ENCODE results near the gene CD300E.
"Not testable (repeated sequence)": the region's sequence is repeated elsewhere in the genome, so short reads cannot be mapped to it uniquely, and the experiment has no call there.

Gene CD300E

GRCh38 chr17:74597069-74597790, 26.3 kb downstream of the CD300E start:
- no peak for DNase-seq

GRCh38 chr17:74595037-74595750, 28.3 kb downstream of the CD300E start:
- DNase-seq, result no peak

- DNase-seq, result no peak
Observed at GRCh38 chr17:74592087-74592990, 31.2 kb downstream of the CD300E start, which contains the start of gene CD300LD. Gene CD300LD (minus strand): TSS chr17:74592283. CDS start chr17:74592202, 81 bp downstream.

- no peak for DNase-seq
Observed at GRCh38 chr17:74591503-74591902, 32.0 kb downstream of the CD300E start.

- no peak for DNase-seq
Observed at GRCh38 chr17:74585711-74586110, 37.8 kb downstream of the CD300E start.

GRCh38 chr17:74584292-74585060, 39.1 kb downstream of the CD300E start:
- DNase-seq, result no peak

GRCh38 chr17:74582633-74583032, 40.9 kb downstream of the CD300E start:
- DNase-seq, result no peak

GRCh38 chr17:74579900-74580299, 43.6 kb downstream of the CD300E start:
- no peak for DNase-seq

GRCh38 chr17:74578979-74579378, 44.6 kb downstream of the CD300E start:
- no peak for DNase-seq

- no peak for DNase-seq
Observed at GRCh38 chr17:74574489-74575142, 48.9 kb downstream of the CD300E start.

- not testable (repeated sequence) for DNase-seq
Observed at GRCh38 chr17:74573635-74574034, 49.9 kb downstream of the CD300E start.

GRCh38 chr17:74573169-74573568, 50.4 kb downstream of the CD300E start:
- DNase-seq, result no peak

GRCh38 chr17:74571621-74572270, 51.8 kb downstream of the CD300E start:
- DNase-seq, result no peak

GRCh38 chr17:74569020-74570003, 54.2 kb downstream of the CD300E start:
- DNase-seq, result no peak

- DNase-seq, result no peak
Observed at GRCh38 chr17:74568106-74568873, 55.2 kb downstream of the CD300E start.

- no peak for DNase-seq
Observed at GRCh38 chr17:74567397-74567796, 56.1 kb downstream of the CD300E start, which contains the start of gene CD300H. Gene CD300H (minus strand): TSS chr17:74567509.

- peak; percentile 29 for DNase-seq
Observed at GRCh38 chr17:74566132-74566753, 57.3 kb downstream of the CD300E start.

GRCh38 chr17:74565126-74565525, 58.4 kb downstream of the CD300E start:
- no peak for DNase-seq

GRCh38 chr17:74563358-74563757, 60.2 kb downstream of the CD300E start:
- DNase-seq, result no peak
